Common myeloid progenitor, CD34-positive (primary cell): ENCODE measurements around the gene HOXD11.
A peak's percentile ranks its signal among the peaks of the same experiment; 100 is the strongest.

Experiments used
- CTCF ChIA-PET: fragments of 350-600 bp; sonication (Branson Sonifier 250); formaldehyde crosslinking; loops from one replicate; lab custom pipeline; 2021; ENCODE audit warnings: antibody characterized with exemption; lab: Charles Lee
- POLR2A ChIA-PET: fragments of 350-600 bp; sonication (Branson Sonifier 250); formaldehyde crosslinking; loops from one replicate; lab custom pipeline; 2021; ENCODE audit warnings: antibody characterized with exemption; lab: Charles Lee
- DNase-seq, 3 donors: peaks; one replicate each; pipeline versions ENCODE4 v3.0.0 to v3.0.0-alpha.2; 2013
- H3K27ac ChIP-seq, 2 experiments: 1 replicate in 1 of 2; 2 replicates in 1 of 2; pipeline ENCODE4 v1.7.0; 2013; ENCODE audit warnings: inconsistent platforms in 2 of 2, low read length in 2 of 2, mild to moderate bottlenecking in 2 of 2, low read depth in 1 of 2, moderate library complexity in 1 of 2; ENCODE audit not compliant: severe bottlenecking in 2 of 2, insufficient read depth in 1 of 2, poor library complexity in 1 of 2
- H3K27me3 ChIP-seq, 5 experiments: replicated peaks in 2 of 5; 1 replicate in 3 of 5; 2 replicates in 2 of 5; pipeline versions ENCODE4 v1.6.1 to v1.7.0; 2013; ENCODE audit warnings: low read length in 4 of 5, mild to moderate bottlenecking in 2 of 5, moderate library complexity in 2 of 5, inconsistent platforms in 1 of 5; ENCODE audit not compliant: insufficient read depth in 5 of 5, control insufficient read depth in 4 of 5
- H3K36me3 ChIP-seq, 4 experiments: 1 replicate in 2 of 4; 2 replicates in 2 of 4; pipeline versions ENCODE4 v1.6.1 to v1.7.0; 2013; ENCODE audit warnings: low read length in 3 of 4, control low read depth in 1 of 4, mild to moderate bottlenecking in 1 of 4; ENCODE audit not compliant: control insufficient read depth in 4 of 4, insufficient read depth in 4 of 4
- H3K4me1 ChIP-seq, 4 experiments: 1 replicate in 3 of 4; 2 replicates in 1 of 4; pipeline versions ENCODE4 v1.6.1 to v1.7.1; 2013; ENCODE audit warnings: low read length in 3 of 4, mild to moderate bottlenecking in 3 of 4, control low read depth in 1 of 4, inconsistent platforms in 1 of 4, moderate library complexity in 1 of 4; ENCODE audit not compliant: control insufficient read depth in 4 of 4, insufficient read depth in 4 of 4; ENCODE audit errors: control extremely low read depth in 1 of 4
- H3K4me3 ChIP-seq, 7 experiments: 1 replicate in 4 of 7; 2 replicates in 3 of 7; pipeline versions ENCODE4 v1.5.1 to v1.7.0; 2013; ENCODE audit warnings: mild to moderate bottlenecking in 7 of 7, low read length in 6 of 7, moderate library complexity in 6 of 7, inconsistent platforms in 2 of 7, low read depth in 2 of 7, control low read depth in 1 of 7; ENCODE audit not compliant: insufficient read depth in 4 of 7, control insufficient read depth in 1 of 7; ENCODE audit errors: extremely low read depth in 1 of 7
- H3K9me3 ChIP-seq, 5 experiments: 1 replicate in 4 of 5; 2 replicates in 1 of 5; pipeline versions ENCODE4 v1.6.1 to v1.7.1; 2013; ENCODE audit warnings: low read length in 4 of 5, mild to moderate bottlenecking in 2 of 5, inconsistent platforms in 1 of 5, low read depth in 1 of 5, moderate library complexity in 1 of 5; ENCODE audit not compliant: control insufficient read depth in 4 of 5, insufficient read depth in 2 of 5; ENCODE audit errors: control extremely low read depth in 1 of 5
- WGBS: methylation state at CpG from one replicate; pipeline ENCODE4 v1.1.5; 2013; ENCODE audit not compliant: insufficient coverage; 5-methylcytosine and 5-hydroxymethylcytosine counted together

Gene HOXD11

DNA sequence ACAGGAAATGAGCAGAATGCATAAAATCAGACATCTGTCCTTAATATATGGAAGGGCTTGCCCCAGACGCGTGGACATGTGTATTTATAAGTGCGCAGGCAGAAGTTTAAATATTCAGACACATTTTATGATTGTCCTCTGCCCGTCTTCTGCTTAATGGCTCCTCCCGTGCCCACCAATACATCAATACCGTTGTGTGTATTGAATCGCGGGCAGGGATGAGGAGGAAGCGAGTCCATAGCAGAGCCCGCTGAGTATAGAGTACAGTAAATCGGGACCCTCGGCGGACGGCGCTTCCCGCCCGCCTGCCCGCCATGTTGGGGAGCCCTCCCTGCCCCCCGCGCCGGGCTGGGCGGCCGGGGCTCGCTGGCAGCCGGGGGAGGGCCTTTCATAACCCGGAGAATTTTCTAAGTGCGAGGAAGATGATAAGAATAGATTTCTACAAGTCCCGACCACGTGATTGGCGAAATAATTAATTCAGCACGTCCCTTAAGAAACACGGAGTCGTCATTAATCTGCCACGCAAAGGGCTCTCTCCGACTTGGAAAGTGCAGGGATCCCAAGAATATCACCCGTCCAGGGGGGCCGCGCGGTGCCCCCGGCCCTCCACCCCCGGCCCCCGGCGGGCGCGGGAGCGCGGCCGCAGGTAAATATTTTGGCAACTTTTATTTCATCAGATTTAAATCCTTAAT is 49.9 kb downstream of the HOXD11 start, which contains the start of gene HOXD3:
Gene HOXD3 (plus strand): TSS at position 501 of the 692 bp plus-strand sequence. CDS start 11,808 bp downstream, outside the sequence.
- Histone ChIP-seq H3K4me3 (no peak within 1 kb of the TSS), H3K9me3 (peaks cover 0 to 6% (median 0%) of the 10 kb centered on the region in 5 experiments), H3K36me3 (no peaks in the 10 kb centered on the region), H3K27me3 (peaks cover 14 to 100% (median 64%) of the 10 kb centered on the region in 5 experiments), H3K4me1 (peaks cover 0 to 13% (median 3%) of the 10 kb centered on the region in 4 experiments), H3K27ac (no peak within 1 kb of the TSS)
- WGBS, result 4% methylated on average over 33 of the region's 48 CpGs
- DNase-seq, result no peak
- ChIA-PET POLR2A (no interaction called here), CTCF (no interaction called here)

DNA sequence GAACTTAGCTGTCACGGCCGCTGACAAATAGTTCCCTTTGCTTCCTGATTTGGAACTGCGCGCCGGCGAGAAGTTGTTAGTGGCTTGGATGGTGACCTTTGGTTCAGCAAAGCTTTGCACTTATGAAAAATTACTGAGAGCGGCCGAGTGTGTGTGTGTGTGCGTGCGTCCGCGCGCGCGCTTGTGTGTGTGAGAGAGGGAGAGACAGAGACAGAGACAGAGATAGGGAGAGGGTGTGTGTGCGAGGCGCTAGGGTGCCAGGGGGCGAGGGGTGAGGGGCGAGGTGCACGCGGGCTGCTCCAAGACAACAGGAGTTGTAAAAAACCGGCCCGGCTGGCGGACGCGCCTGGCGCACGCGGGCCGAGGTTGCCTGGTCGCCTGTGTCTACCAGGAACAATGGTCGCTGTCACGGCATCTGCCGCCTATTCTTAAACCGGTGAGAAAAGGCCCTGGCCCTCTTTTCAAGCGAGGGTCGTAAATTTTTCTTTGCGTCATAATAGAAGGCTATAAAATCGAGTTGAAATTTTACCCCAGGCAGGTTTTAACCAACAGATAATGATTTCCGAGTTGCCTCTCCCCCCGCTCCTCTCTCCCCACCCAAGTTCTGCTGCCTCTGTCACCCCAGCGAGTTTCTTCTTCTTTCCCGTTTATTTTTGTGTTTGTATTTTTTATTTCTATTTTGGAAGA is 50.6 kb downstream of the HOXD11 start:
- 5% methylated on average over 32 of the region's 43 CpGs for WGBS
- Histone ChIP-seq H3K36me3 (no peaks in the 10 kb centered on the region), H3K9me3 (peaks cover 0 to 10% (median 0%) of the 10 kb centered on the region in 5 experiments), H3K27me3 (peaks cover 14 to 100% (median 67%) of the 10 kb centered on the region in 5 experiments), H3K4me1 (peaks cover 0 to 7% (median 3%) of the 10 kb centered on the region in 4 experiments), H3K27ac (no peak overlapping the region), H3K4me3 (no peak overlapping the region)
- CTCF ChIA-PET, result interaction anchor here (1.0 kb wide), 1 partner anchor 9 kb away, joined by 3 read pairs; no protein-coding TSS in a partner anchor
- DNase-seq, result peak in 1 of 3 donors; percentile 41
- POLR2A ChIA-PET, result no interaction called here

DNA sequence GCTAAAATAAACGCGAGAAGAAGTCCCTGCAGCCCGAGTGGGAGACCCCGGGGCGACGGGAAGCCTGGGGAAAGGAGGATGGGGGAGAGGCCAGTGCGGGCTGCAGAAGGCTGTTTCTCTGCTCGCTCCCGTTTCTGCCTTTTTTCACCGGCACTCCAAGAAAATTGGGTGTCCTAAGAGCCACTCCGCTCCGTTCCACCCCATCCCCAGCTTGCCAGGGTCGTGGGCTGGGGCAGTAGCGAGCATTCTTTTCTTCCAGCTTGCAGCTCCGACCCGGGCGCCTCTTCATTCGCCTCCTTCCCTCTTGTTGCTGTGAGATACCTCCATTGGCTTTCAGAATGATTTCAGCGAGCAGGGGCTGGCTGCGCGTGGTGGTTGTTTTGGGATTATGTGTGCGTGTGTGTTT is 51.1 kb downstream of the HOXD11 start:
- peaks cover 14 to 100% (median 69%) of the 10 kb centered on the region in 5 experiments for H3K27me3 ChIP-seq
- ChIA-PET POLR2A (no interaction called here), CTCF (interaction anchor here (1.0 kb wide), 1 partner anchor 9 kb away, joined by 3 read pairs; no protein-coding TSS in a partner anchor)
- peaks cover 0 to 7% (median 3%) of the 10 kb centered on the region in 4 experiments for H3K4me1 ChIP-seq
- WGBS, result 4% methylated on average over 10 of the region's 22 CpGs
- H3K9me3 ChIP-seq, result peaks cover 0 to 10% (median 0%) of the 10 kb centered on the region in 5 experiments
- no peak overlapping the region for H3K27ac ChIP-seq
- H3K36me3 ChIP-seq, result no peaks in the 10 kb centered on the region
- no peak overlapping the region for H3K4me3 ChIP-seq
- no peak for DNase-seq

DNA sequence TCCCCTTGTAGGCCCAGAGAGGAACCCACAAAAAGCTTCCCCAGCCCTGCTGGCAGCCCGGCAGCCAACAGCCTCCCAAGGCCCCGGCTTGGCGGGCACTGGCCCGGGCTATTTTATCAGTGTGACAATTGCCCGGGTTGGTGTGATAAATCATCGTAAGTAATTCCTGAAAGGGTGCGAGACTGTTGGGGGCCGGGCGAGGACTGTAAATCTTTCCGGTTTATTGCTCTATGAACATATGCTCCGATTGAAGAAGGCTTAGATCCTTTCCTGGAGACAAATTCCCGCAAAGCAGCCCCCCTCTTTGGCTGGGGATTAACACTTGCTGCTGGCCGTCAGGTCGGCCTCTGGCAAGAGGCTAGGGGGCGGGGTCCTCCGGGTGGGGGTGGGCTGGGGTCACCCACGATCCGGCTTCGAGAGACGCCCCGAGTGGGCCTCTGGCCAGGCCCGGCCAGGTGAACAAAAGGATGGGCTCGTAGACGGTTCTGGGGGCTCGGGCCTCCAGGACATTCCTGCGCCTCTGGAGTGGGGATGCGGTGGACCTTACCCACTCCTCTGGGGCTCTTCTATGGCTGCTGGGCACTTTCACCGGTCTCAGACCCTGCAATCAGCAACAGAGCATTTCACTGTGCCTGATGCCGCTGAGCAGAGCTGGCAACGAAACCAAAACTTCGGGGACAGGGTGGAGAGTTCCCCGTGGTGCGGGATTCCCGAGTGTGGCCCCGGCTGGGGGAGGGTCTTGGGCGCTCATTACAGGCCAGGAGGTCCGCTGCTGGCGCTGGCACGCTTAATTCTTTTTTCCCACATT is 52.0 kb downstream of the HOXD11 start:
- Histone ChIP-seq H3K4me1 (peaks cover 0 to 7% (median 3%) of the 10 kb centered on the region in 4 experiments), H3K9me3 (peaks cover 0 to 11% (median 0%) of the 10 kb centered on the region in 5 experiments), H3K27ac (no peak overlapping the region), H3K4me3 (no peak overlapping the region), H3K36me3 (no peaks in the 10 kb centered on the region), H3K27me3 (peaks cover 16 to 100% (median 72%) of the 10 kb centered on the region in 5 experiments)
- POLR2A ChIA-PET, result no interaction called here
- CTCF ChIA-PET, result no interaction called here
- WGBS, result 7% methylated on average over 26 of the region's 39 CpGs
- no peak for DNase-seq
